Loucy (cell line): Measurements from ENCODE around the gene OR11L1.

Experiments used
- CTCF ChIP-seq: fragments of 200-600 bp; sonication (generic); conservative IDR thresholded peaks from 2 replicates; pipeline ENCODE4 v1.5.1; 2014; ENCODE audit warnings: mild to moderate bottlenecking, antibody characterized with exemption, low read length
- EZH2phosphoT487 ChIP-seq: fragments of 200-600 bp; IDR thresholded peaks from 2 replicates; pipeline ENCODE4 v1.6.1; 2018; ENCODE audit warnings: antibody characterized with exemption, mild to moderate bottlenecking, moderate library complexity, borderline replicate concordance

DNA sequence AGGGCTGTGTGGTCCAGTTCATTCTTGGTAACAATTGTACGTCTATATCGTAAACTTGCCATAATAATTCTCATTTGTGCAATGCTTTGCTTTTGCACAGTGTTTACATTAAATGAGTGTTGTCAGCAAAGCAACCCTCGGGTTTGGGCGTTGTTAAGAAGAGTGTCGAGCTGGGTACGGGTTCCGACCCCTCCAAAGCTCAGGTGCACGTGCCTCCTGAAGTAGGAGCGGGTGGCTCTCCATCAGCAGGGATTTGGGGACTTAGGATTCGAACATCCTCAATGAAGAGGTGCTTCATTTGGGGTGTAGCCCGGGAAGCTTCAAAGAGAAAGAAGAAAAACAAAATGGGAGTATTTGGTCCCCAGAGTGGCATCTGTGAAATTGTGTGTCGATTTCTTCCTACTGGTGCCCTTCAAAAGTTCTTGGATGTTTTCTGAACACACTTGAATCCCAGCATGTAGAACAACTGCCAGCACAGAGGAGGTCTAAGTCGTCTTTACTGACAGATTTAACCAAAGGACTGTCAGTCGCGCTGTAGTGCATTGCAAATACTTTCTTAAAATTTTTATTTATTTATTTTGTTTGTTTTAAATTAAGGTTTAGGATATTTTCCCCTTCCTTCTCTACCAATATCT lies 16.4 kb upstream of the OR11L1 start:
- no peak for TF ChIP-seq CTCF
- TF ChIP-seq EZH2phosphoT487: no peak
